GM12872 (cell line): ENCODE measurements around the gene HMCN2.

Experiments
- CTCF ChIP-seq: IDR thresholded peaks from 3 replicates; pipeline ENCODE4 v1.5.1; 2011; ENCODE audit warnings: low read depth, mild to moderate bottlenecking, low read length, moderate library complexity; ENCODE audit not compliant: insufficient read depth

HMCN2 gene

GRCh38 chr9:130342714-130343085 lies 77.1 kb downstream of the HMCN2 start:
- TF ChIP-seq CTCF, result no peak

DNA sequence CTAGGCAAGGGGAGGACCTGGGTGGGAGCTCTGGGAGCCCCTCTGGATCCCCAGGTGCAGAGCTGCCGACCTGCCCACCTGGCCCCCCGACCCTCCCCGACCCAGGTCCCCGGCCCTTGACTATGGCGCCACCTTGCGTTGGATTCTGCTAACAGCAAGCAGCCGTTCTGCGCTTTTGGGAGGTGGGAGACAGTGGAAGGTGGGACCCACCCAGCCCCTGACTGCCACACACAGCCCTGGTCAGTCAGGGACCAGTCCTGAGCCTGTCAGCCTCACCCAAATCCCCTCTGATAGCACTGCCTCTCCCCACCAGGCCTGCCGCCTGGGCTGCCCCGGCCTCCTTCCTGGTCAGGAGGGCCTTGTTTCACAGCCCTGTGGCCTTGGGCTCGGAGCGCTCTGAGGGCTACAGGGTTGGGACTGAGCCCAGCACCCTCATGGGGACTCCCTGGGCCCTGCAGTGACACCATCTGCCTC lies 77.9 kb downstream of the HMCN2 start:
- peak; percentile 73 for TF ChIP-seq CTCF

- no peak for TF ChIP-seq CTCF
Observed at GRCh38 chr9:130344366-130344765, 78.8 kb downstream of the HMCN2 start.

DNA sequence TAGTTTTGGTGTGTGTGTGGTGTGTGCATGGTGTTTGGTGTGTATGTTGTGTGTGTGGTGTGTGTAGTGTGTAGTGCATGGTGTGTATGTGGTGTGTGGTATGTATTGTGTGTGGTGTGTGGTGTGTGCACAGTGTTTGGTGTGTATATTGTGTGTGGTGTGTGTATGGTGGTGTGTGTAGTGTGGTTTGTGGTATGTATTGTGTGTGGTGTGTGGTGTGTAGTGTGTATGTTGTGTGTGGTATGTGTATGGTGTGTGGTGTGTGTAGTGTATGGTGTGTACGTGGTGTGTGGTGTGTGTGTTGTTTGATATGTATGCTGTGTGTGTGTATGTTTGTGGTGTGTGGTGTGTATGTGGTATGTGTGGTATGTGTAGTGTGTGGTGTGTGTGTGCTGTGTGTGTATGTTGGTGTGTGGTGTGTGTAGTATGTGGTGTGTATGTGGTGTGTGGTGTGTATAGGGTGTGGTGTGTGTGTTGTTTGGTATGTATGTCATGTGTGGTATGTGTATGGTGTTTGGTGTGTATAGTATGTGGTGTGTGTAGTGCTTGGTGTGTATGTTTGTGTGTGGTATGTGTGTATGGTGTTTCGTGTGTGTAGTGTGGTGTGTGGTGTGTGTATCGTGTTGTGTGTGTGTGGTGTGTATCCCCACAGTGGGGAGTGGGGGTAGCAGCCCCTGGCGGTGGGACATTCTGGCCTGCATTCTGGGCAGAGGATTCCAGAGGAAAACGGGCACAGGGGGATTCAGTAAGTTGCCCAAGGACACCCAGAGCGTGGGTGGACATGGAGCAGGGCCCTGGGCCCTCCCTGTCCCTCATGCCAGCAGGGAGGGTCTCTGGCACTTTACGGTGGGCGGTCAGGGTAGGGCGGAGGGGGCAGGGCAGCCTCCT lies 79.7 kb downstream of the HMCN2 start:
- TF ChIP-seq CTCF, result no peak

- no peak for TF ChIP-seq CTCF
Observed at GRCh38 chr9:130345897-130346385, 80.4 kb downstream of the HMCN2 start.

GRCh38 chr9:130346431-130346830 lies 80.9 kb downstream of the HMCN2 start:
- no peak for TF ChIP-seq CTCF

DNA sequence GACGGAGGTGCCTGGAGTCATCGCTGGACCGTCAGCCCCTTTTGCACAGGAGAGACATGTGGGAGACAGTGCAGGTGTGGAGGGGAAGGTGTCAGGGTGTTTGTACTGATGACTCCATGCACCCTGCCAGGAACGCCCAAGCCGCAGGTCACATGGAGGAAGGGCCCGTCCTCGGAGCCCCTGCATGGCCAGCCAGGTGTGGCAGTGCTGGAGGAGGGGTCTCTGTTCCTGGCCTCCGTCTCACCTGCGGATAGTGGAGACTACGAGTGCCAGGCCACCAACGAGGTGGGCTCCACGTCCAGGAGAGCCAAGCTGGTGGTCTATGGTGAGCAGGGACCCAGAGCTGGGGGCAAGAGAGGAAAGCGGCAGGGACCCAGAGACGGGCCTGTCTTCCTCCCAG lies 81.5 kb downstream of the HMCN2 start:
- TF ChIP-seq CTCF, result no peak
